NT2/D1 (cell line): ENCODE results near the gene CEACAM6.

ENCODE experiments used
- YY1 ChIP-seq: IDR thresholded peaks from 2 replicates; pipeline ENCODE4 v1.6.1; 2011; ENCODE audit not compliant: insufficient read length, insufficient read depth
- ZNF274 ChIP-seq: IDR thresholded peaks from 2 replicates; pipeline ENCODE4 v1.6.1; 2011; ENCODE audit warnings: mild to moderate bottlenecking, low read depth, low read length

GRCh38 chr19:41748012-41748411 is 7.3 kb upstream of the CEACAM6 start:
- no peak for TF ChIP-seq ZNF274
- TF ChIP-seq YY1: no peak
